Measurements from ENCODE around the gene CCDC87.

CCDC87 gene

DNA sequence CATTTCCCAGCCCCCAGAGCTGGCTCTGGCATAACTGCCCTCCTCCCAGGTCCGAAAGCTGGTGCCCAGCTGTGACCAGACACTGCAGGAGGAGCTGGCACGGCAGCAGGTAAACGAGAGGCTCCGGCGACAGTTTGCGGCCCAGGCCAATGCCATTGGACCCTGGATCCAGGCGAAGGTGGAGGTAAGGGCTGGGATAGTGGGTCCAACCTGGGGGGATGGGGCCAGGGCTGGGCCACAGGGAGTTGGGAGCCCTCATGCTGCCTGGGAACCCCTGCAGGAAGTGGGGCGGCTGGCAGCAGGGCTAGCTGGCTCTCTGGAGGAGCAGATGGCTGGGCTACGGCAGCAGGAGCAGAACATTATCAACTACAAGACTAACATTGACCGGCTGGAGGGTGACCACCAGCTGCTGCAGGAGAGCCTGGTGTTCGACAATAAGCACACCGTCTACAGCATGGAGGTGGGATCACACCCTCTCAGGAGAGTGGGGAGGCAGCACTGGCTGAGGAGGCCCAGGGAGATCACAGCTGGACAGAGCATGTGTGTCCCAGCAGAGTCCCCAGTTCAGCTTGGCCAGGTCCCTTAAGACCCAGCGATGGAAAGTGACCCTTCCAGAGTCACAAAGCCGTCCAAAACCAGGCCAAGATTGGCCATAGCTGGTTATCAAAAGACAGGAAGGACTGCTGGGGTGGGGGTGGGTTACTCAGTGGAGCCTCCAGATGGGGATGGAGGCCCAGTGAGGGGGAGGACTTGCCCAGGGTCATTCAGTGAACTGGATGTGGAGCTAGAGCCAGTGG, 31.5 kb downstream of the CCDC87 start:
- FAIRE-seq: no peak
- no peak for TF ChIP-seq POLR2A (IDR thresholded peaks at IDR 0.05; ENCODE audit: low read depth, low read length)

DNA sequence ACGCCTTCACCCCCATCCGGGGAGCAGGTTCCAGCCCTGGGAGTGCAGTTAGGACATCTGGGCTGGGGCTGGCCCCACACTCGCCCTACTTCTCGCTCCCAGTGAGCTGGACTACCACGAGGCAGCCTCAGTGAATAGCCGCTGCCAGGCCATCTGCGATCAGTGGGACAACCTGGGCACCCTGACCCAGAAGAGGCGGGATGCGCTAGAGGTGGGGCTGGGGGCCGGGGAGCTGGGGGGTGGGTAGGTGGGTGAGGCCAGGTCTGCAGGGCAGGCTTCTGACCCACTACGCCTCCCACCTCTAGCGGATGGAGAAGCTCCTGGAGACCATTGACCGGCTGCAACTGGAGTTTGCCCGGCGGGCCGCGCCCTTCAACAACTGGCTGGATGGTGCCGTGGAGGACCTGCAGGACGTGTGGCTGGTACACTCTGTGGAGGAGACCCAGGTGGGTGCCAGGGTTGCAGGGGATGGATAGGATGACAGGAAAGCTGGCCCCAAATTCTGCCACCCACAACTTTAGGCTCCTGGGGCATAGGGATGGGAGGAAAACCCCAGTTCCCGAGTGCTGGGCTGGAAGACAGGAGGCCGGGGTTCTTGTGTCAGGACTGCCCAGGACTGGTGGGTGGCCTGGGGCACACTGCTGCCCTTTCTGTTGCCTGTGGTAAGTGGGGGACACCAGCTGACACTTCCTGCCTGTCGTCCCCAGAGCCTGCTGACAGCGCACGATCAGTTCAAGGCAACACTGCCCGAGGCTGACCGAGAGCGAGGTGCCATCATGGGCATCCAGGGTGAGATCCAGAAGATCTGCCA, 32.8 kb downstream of the CCDC87 start:
- no peak for FAIRE-seq
- TF ChIP-seq POLR2A (IDR thresholded peaks at IDR 0.05; ENCODE audit: low read depth, low read length): no peak
- DNase-seq (ENCODE audit: insufficient read length, low spot score): no peak

More for the DNA sequence above, 31.5 kb downstream of the CCDC87 start:
- DNase-seq (ENCODE audit: insufficient read length, low spot score): no peak

DNA sequence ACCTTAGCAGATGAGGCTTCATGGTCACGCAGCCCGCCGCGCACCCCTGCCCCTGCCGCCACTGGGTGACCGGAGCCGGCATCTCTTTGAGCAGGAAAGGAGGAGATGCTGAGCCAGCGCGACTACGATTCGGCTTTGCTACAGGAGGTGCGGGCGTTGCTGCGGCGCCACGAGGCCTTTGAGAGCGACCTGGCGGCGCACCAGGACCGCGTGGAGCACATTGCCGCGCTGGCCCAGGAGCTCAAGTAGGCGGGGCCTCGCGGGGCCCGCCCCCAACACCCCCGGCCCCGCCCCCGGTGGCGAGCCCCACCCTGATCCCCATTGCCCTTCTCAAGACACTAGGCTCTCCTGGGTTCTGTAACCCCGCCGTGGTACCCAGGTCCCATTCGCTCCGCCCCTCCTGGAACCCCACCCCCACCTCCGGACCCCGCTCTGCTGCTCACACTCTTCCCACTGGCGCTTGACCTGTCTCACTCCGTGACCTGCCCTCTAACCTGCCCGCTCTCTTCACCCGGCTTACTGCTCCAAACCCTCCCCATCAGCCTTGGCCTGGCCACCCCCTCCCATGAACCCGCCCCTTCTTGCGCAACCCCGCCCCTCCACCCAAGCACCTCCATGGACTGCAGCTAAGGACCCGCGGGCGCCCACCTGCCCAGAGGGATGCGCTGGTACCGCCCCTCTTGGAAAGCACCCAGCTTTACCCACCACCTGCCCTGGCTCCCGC, 33.6 kb downstream of the CCDC87 start:
- FAIRE-seq (no peak), DNase-seq (ENCODE audit: insufficient read length, low spot score) (no peak)
- TF ChIP-seq POLR2A (IDR thresholded peaks at IDR 0.05; ENCODE audit: low read depth, low read length): no peak

DNA sequence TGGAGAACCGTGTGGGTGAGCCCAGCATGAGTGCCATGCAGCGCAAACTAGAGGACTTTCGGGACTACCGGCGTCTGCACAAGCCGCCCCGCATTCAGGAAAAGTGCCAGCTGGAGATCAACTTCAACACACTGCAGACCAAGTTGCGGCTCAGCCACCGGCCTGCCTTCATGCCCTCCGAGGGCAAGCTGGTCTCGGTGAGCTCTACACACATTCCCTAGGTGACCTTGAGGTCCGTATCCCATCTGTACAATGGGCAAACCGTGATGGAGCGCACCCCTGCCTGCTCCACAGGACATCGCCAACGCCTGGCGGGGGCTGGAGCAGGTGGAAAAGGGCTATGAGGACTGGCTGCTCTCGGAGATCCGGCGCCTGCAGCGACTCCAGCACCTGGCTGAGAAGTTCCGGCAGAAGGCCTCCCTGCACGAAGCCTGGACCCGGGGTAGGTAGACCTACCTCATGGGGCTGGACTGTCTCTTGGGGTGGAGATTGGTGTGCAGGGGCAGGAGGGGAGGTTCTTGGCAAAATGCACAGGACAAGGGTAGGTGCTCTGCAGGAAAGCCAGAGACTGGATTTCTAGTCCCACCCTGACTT, 35.0 kb downstream of the CCDC87 start:
- TF ChIP-seq POLR2A (IDR thresholded peaks at IDR 0.05; ENCODE audit: low read depth, low read length): no peak
- FAIRE-seq (no peak), DNase-seq (ENCODE audit: insufficient read length, low spot score) (no peak)

DNA sequence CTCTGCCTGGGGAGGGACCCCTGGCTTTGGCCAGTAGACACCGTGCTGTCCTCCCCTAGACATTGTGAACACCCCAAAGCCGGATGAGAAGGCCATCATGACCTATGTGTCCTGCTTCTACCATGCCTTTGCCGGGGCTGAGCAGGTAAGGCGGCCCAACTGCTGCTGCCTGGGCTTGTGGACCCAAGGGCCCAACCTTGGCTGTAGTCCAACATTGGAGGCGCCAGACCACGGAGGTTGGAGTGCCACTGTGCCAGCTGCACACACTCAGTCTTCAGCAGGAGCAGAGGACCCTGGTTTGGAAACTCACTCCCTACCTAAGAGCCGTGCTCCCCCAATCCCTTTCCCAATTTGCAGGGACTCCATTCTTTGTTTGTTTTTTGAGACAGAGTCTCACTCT, 36.8 kb downstream of the CCDC87 start:
- DNase-seq (ENCODE audit: insufficient read length, low spot score) (no peak), FAIRE-seq (no peak)
- TF ChIP-seq POLR2A (IDR thresholded peaks at IDR 0.05; ENCODE audit: low read depth, low read length): no peak

DNA sequence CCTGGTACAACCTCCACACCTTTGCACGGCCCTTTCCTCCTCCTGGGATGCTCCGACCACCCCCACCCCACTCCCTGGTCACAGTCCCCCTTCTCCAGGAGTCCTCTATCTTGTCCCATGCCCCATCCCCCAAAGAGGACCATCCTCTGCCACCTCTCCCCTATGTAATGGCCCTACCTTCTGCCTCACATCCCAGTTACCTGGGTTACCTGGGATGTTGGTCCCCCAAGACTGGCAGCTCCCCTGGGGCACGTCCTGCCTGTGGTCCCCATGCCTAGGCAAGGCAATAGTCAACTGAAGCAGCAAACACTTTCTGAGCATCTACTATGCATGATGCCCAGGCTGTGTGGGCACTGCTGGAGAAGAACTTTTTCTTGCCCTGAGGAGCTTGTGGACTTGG, 37.4 kb downstream of the CCDC87 start:
- FAIRE-seq (no peak), DNase-seq (ENCODE audit: insufficient read length, low spot score) (no peak)
- TF ChIP-seq POLR2A (IDR thresholded peaks at IDR 0.05; ENCODE audit: low read depth, low read length): no peak

DNA sequence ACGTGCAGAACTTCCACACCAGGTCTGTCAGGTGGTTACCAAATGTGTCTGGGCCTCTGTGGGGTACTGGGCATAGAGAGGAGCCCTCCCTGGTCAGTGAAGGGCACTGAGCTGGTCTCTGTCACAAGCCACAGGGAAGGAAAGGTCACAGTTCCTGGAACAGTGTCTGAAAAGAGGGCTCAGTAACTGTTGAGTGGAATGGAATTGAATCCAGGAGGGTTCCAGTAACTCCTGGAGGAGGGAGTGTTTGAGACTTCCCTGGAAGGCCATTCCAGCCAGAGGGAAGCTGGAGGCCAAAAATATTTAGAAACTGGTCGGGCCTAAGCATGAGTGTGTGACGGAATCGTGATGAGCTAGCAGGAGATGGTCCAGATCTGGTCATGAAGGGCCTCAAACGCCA, 38.3 kb downstream of the CCDC87 start:
- TF ChIP-seq POLR2A (IDR thresholded peaks at IDR 0.05; ENCODE audit: low read depth, low read length): no peak
- DNase-seq (ENCODE audit: insufficient read length, low spot score) (no peak), FAIRE-seq (no peak)

DNA sequence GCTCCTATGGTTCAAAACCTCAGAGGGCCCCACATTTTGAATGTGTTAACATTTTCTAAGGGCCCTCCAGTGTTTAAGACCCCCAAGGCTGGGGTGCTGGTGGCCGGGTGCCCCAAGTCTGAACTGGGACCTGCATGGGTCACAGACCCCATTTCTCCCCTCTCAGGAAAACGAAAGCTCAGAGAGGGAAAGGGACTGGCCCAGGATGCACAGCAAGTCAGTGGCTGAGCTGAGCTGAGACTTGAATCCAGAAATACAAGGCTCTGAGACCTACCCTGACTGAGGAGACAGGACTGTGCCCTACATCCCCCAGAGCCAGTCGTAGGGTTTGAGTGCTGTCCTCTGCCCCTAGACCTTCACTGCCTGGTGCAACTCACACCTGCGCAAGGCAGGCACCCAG, 42.0 kb downstream of the CCDC87 start:
- FAIRE-seq (no peak), DNase-seq (ENCODE audit: insufficient read length, low spot score) (no peak)
- no peak for TF ChIP-seq POLR2A (IDR thresholded peaks at IDR 0.05; ENCODE audit: low read depth, low read length)

DNA sequence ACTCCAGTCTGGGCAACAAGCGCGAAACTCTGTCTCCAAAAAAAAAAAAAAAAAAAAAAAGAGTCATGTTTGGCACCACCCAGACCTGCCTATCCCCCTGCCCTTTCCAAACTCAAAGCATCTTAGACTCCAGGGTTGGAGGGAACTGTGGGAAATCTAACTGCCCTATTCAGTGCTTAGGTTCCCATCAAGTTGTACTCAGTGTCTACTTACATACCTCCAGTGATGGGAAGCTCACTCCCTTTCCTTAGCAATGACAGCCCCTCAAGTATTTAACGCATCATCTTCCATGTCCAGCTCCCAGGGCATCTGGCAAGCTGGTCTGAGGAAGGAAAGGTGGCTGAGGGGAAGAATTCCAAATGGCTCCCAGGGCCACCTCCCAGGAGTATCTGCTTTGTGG, 43.2 kb downstream of the CCDC87 start:
- no peak for TF ChIP-seq POLR2A (IDR thresholded peaks at IDR 0.05; ENCODE audit: low read depth, low read length)
- FAIRE-seq (no peak), DNase-seq (ENCODE audit: insufficient read length, low spot score) (no peak)

DNA sequence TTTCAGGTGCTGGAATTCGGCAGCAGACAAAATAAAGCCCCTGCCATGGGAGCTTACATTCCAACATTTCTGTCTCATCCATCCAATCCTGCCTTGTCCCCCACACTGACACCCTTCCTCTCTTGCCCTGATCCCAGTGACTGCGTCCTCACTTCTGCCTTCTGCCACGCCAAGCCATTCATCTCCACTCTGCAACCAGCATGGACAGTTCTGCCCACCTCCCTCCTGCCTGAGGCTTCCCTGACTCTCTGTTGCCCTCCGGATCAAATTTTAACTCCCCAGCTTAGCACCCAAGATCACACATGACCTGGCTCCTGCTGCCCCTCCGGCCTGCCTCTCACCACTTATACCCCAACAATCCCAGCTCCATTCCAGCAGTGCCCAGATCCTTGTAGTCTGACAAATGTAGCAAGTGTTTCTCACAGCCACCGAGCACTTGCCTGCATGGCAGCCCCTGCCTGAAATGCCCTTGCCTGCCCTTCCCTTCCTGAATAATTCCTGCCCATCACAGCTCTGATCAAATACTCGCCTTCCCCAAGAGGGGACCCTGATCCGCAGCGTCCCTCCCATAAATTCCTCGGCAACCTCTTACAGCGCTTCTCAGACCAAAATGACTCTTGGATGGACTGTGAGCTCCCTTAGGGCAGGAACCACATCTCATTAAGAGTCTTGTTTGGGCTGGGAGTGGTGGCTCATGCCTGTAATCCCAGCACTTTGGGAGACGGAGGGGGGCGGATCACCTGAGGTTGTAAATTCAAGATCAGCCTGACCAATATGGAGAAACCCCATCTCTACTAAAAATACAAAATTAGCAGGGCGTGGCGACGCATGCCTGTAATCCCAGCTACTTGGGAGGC, 43.9 kb downstream of the CCDC87 start:
- DNase-seq (ENCODE audit: insufficient read length, low spot score): no peak
- FAIRE-seq: no peak

DNA sequence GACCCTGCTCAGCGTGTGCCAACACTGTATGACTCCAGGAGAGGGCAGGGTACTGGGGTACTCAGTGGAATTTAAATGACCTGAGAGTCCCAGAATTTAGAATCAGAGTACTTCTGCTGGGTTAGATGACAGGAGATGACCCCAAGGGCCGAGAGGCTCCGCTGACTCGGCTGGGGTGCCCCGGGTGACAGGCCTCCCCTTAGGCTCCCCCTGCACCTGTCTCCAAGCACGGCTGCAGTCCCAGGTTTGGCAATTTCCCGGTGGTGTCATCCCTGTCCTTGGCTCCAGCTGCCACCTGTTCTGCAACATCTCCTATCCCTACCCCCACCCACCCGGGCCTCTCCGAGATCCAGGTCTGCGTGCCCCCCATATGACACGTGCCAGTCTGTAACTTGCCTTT, 44.8 kb downstream of the CCDC87 start:
- DNase-seq (ENCODE audit: insufficient read length, low spot score): no peak
- no peak for FAIRE-seq
- TF ChIP-seq POLR2A (IDR thresholded peaks at IDR 0.05; ENCODE audit: low read depth, low read length): no peak

More for the DNA sequence above, 43.9 kb downstream of the CCDC87 start:
- no peak for TF ChIP-seq POLR2A (IDR thresholded peaks at IDR 0.05; ENCODE audit: low read depth, low read length)

DNA sequence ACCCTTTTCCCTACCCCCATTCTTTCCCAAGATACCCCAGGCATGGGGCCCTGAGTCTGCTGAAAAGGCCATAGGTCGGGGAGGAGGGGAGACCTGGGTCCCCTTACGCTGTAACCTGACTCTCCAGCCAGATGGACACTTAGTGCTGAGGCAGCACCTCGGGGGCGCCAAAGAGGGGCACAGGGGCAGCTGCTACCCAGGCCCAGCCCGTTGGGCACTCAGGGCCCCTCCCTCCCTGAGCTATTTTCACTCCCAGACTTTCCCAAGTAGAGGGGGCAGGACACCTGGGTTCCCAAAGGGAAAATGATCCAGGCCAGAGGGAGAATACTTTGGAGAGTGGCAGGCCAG, 45.2 kb downstream of the CCDC87 start:
- no peak for TF ChIP-seq POLR2A (IDR thresholded peaks at IDR 0.05; ENCODE audit: low read depth, low read length)
- DNase-seq (ENCODE audit: insufficient read length, low spot score) (no peak), FAIRE-seq (no peak)

Measured in H54 (cell line).